HG03060 (cell line): ENCODE results near the gene PRRC2C.
A peak's percentile ranks its signal among the peaks of the same experiment; 100 is the strongest.
"Not testable (repeated sequence)": the region's sequence is repeated elsewhere in the genome, so short reads cannot be mapped to it uniquely, and the experiment has no call there.

ENCODE experiments used
- ATAC-seq: cut with Tn5 transposase; IDR thresholded peaks from one replicate; pipeline ENCODE4 v1.9.1; 2021; ENCODE audit warnings: low read depth, moderate number of reproducible peaks; ENCODE audit not compliant: unreplicated experiment

PRRC2C gene

GRCh38 chr1:171485375-171486047, at the start of gene PRRC2C:
Gene PRRC2C, plus strand, starts transcription at chr1:171485530. Its CDS starts 26,559 bp downstream, at chr1:171512089.
- ATAC-seq = peak; percentile 85

DNA sequence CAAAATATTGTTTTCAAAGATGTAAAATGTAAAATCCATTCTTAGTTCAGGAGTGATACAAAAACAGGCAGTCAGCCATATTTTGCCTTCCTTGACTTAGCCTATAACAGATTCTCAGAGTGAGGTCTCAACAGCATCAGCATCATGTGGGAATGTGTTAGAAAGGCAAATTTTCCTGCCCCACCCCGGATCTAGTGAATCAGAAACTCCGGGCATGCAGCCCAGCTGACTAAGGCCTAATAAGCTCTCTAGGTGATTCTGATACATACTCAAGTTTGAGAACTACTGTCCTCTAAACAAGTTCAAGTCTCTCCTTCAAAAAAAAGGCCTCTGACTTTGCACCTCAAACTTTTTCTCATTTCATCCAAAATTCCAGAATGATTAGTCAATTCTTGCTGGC, 46.9 kb upstream of the PRRC2C start:
- ATAC-seq = no peak

DNA sequence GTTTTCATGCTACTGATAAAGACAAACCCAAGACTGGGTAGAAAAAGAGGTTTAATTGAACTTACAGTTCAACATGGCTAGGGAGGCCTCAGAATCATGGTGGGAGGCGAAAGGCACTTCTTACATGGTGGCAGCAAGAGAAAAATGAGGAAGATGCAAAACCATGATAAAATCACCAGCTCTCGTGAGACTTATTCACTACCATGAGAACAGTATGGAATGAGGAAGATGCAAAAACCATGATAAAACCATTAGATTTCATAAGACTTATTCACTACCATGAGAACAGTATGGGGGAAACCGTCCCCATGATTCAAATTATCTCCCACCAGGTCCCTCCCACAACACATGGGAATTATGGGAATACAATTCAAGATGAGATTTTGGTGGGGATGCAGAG, 45.1 kb upstream of the PRRC2C start:
- not testable (repeated sequence) for ATAC-seq

- ATAC-seq = not testable (repeated sequence)
Observed at GRCh38 chr1:171441278-171441895, 43.9 kb upstream of the PRRC2C start.

DNA sequence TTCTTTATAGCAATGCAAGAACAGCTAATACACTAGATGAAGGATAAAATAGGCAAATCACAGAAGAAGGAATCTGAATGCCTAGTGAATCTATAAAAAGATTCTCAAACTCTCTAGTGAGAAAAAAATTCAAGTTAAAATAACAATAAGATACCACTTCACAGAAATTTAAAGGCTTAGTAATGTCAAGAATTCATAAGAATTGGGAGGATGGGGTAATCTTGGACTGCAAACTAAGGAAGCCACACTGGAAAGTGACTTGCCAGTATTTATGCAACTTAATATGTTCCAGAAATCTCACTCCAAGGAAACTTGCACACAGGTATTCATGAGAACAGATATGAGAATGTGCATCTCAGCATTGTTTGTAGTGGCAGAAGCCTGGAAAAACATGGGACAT, 38.9 kb upstream of the PRRC2C start:
- no peak for ATAC-seq

DNA sequence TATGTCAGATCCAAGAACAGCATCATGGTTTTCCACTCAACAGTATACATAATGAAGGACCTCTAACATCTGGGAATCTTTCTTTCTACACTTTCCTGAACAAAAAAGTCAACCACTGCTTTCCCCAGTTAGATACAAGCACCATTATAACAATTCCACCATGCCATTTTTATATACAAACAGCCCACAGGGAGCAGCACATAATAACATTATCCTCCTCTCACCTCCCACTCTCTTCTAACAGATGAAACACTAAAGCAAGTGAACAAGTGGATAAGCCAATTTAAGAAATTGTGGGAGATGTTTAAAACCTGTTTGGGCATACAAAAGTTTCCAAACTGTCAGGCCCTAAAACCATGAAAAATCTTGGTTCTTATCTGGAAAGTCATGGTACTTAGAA, 29.4 kb upstream of the PRRC2C start:
- ATAC-seq = no peak

- no peak for ATAC-seq
Observed at GRCh38 chr1:171457412-171457811, 27.9 kb upstream of the PRRC2C start.

GRCh38 chr1:171460018-171460620, 25.2 kb upstream of the PRRC2C start:
- no peak for ATAC-seq

DNA sequence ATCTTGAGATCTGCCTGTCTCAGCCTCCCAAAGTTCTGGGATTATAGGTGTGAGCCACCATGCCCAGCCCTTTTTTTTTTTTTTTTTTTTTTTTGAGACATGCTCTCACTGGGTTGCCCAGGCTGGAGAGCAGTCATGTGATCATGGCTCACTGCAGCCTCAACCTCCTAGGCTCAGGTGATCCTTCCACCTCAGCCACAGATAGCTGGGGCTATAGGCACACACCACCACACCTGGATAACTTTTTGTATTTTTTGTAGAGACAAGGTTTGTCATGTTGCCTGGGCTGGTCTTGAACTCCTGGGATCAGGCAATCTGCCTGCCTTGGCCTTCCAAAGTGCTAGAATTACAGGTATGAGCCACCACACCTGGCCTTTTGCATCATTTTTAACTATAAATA, 17.7 kb upstream of the PRRC2C start:
- ATAC-seq = no peak

DNA sequence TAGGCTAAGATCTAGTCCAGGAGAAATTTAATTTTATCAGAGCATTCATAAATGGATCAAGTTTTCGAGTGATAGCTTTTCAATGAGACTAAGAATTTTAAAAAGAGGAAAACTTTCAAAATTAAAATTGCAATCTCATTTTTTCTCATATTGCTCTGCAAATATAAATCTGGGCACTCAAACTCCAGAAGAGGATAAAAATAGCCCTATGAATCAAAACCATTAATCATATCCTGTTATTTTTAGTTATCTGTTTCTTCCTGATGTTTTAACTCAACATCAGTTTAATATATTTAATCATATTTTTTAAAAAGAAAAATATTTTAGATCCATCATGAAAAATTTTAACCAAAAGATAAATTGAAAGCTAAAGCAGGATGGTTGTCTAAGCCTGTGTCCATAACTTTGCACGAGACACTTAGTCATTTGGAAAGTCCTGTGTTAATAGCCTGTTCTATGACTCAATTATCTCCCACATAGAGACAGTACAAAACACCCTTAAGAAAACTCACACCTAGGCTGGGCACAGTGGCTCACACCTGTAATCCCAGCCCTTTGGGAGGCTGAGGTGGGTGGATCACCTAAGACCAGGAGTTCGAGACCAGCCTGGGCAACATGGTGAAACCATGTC, 17.1 kb upstream of the PRRC2C start:
- ATAC-seq = peak; percentile 73

GRCh38 chr1:171470726-171471125, 14.6 kb upstream of the PRRC2C start:
- ATAC-seq = no peak

- no peak for ATAC-seq
Observed at GRCh38 chr1:171472183-171472647, 13.1 kb upstream of the PRRC2C start.

- no peak for ATAC-seq
Observed at GRCh38 chr1:171476829-171477228, 8.5 kb upstream of the PRRC2C start.

DNA sequence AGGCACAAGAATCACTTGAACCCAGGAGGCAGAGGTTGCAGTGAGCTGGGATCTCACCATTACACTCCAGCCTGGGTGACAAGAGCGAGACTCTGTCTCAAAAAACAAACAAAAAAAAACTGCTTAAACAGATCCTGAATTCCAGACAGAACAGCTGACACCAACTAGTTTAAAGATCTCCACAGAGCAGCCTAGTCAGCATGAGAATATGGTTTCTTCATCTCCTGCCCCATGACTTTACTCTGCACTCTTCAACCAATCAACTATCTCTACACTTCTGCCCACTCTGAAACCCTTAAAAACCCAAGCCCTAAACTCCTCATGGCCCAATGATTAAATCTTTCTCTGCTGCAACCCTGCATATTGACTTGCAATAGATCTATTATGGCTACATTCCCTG, 7.5 kb upstream of the PRRC2C start:
- no peak for ATAC-seq

DNA sequence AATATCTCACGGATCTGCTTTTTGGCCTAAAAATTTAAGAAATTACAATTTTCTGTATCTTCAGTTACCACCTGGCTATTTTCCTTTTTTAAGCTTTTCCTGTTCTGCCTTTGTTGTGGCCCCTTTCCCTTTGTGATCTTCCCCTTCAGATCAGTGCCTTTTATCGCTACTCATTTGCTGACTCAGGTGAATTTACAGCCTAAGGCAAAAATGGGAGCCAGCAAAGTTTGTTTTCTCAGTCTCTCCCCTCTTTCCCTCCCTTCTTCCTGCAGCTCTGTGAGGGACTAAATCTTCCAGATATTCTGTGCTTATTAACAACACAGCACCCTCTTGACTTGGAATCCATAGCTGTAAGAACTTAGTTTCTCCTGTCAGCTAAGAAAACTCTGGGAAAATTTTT, 5.3 kb upstream of the PRRC2C start:
- no peak for ATAC-seq

GRCh38 chr1:171484760-171485374, 463 bp upstream of the PRRC2C start:
- peak; percentile 45 for ATAC-seq

DNA sequence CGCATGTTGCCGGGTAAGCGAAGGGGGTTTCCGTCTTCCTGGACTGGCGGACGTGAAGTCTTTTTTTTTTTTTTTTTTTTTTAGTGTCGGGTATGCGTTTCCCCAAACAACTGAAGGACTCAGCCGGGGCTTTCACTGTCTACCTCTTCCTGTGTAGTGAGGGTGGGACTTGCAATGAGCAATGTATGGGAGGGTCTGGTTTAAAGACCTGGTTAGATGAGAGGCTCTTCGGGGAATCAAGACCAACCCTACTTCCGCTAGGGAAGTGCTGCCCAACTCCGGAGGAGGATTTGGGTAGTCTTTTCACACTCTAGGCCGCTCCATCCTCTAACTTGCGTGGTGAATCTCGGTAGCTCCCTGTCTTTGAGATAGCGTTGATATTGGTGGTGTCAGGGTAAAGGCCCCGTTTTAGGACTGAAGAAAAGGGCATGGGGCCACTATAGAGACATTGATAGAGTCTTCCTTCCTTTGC, 754 bp downstream of the PRRC2C start:
- peak; percentile 25 for ATAC-seq

GRCh38 chr1:171487038-171487437, 1.7 kb downstream of the PRRC2C start:
- ATAC-seq = no peak

DNA sequence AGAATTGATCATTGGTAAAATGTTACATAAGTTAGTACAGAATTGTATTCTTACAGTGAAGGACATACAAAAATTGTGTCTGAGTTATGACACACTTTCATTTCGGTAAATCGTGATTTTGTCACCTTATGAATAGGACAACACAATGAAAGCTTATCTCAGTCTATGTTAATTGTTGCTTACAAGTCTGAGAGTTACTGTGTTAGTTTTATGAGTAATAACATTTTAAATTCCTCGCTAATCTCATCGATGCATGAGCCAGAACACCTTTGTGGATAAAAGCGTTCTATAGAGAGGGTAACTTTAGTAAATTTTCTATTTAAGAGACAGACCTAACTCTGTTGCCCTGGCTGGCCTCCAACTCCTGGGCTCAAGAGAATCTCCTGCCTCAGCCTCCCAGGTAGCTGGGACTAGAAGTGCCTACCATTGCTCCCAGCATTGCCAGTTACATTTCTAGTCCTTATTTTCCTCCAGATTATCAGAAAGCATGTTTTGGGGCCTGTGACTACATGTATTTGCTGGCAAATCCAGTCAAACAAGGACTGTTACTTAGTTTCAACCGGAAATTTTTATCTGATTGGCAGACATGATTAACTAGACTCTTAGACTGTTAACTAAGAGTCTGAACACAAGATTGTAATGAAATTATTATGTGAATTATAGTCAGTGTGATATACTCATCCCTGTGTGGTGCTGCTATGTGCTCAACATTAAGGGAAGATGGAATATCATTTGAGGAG, 3.0 kb downstream of the PRRC2C start:
- no peak for ATAC-seq

- no peak for ATAC-seq
Observed at GRCh38 chr1:171494076-171494475, 8.7 kb downstream of the PRRC2C start.
